GM19351 (cell line): ENCODE data around the gene CC2D2B.
"Not testable (repeated sequence)": the region's sequence is repeated elsewhere in the genome, so short reads cannot be mapped to it uniquely, and the experiment has no call there.

Experiments
- ATAC-seq: cut with Tn5 transposase; IDR thresholded peaks from one replicate; pipeline ENCODE4 v1.9.1; 2021; ENCODE audit warnings: mild to moderate bottlenecking, moderate library complexity; ENCODE audit not compliant: unreplicated experiment

CC2D2B gene

GRCh38 chr10:96014473-96015102 is 106.8 kb downstream of the CC2D2B start:
- no peak for ATAC-seq

GRCh38 chr10:96017191-96017687 is 109.5 kb downstream of the CC2D2B start:
- ATAC-seq = peak; percentile 77

- no peak for ATAC-seq
Observed at GRCh38 chr10:96021332-96021731, 113.6 kb downstream of the CC2D2B start.

- no peak for ATAC-seq
Observed at GRCh38 chr10:96022739-96023138, 115.0 kb downstream of the CC2D2B start.

GRCh38 chr10:96023168-96023567 is 115.4 kb downstream of the CC2D2B start:
- ATAC-seq = no peak

GRCh38 chr10:96025566-96025965 is 117.8 kb downstream of the CC2D2B start:
- ATAC-seq = peak; percentile 86

GRCh38 chr10:96034625-96035024 is 126.8 kb downstream of the CC2D2B start:
- no peak for ATAC-seq

GRCh38 chr10:96038476-96039387 is 131.0 kb downstream of the CC2D2B start:
- ATAC-seq = no peak

GRCh38 chr10:96041146-96041545 is 133.4 kb downstream of the CC2D2B start:
- no peak for ATAC-seq

GRCh38 chr10:96043033-96043892 is 135.5 kb downstream of the CC2D2B start, which contains the start of gene CCNJ:
CCNJ (plus strand) TSS chr10:96043583; CDS start chr10:96044394, 811 bp downstream.
- ATAC-seq = peak; percentile 87

- ATAC-seq = peak; percentile 42
Observed at GRCh38 chr10:96043893-96044715, 136.3 kb downstream of the CC2D2B start.

- no peak for ATAC-seq
Observed at GRCh38 chr10:96044736-96045135, 137.0 kb downstream of the CC2D2B start.

GRCh38 chr10:96046546-96046945 is 138.8 kb downstream of the CC2D2B start:
- no peak for ATAC-seq

- no peak for ATAC-seq
Observed at GRCh38 chr10:96047004-96047649, 139.4 kb downstream of the CC2D2B start.

- not testable (repeated sequence) for ATAC-seq
Observed at GRCh38 chr10:96047925-96048324, 140.2 kb downstream of the CC2D2B start.

GRCh38 chr10:96049340-96049739 is 141.6 kb downstream of the CC2D2B start:
- no peak for ATAC-seq

- no peak for ATAC-seq
Observed at GRCh38 chr10:96053985-96054384, 146.2 kb downstream of the CC2D2B start.

- ATAC-seq = no peak
Observed at GRCh38 chr10:96056787-96057186, 149.0 kb downstream of the CC2D2B start.

GRCh38 chr10:96061232-96061631 is 153.5 kb downstream of the CC2D2B start:
- ATAC-seq = no peak

- no peak for ATAC-seq
Observed at GRCh38 chr10:96072674-96073073, 164.9 kb downstream of the CC2D2B start.
